Activated CD4-positive, alpha-beta memory T cell treated with anti-CD3 and anti-CD28 coated beads, Interleukin-2, amount 10 ng/mL, durations not matched to agents 7 days and 5 days (primary cell): Measurements from ENCODE around the gene PPP1CA. TPM values are rescaled to one million over a fixed set of nuclear protein-coding genes. Genes with fewer than 3 reads are reported as not detected.
A peak's percentile ranks its signal among the peaks of the same experiment; 100 is the strongest.

Experiments used
- CTCF ChIA-PET: fragments of 350-600 bp; sonication (Branson Sonifier 250); formaldehyde crosslinking; loops from one replicate; lab custom pipeline; 2021; ENCODE audit warnings: antibody characterized with exemption, inconsistent platforms; lab: Charles Lee
- POLR2A ChIA-PET: fragments of 350-600 bp; sonication (Branson Sonifier 250); formaldehyde crosslinking; loops from one replicate; lab custom pipeline; 2021; ENCODE audit warnings: antibody characterized with exemption; lab: Charles Lee
- DNase-seq: peaks from one replicate; pipeline ENCODE4 v3.0.0-alpha.2; 2020
- H3K27ac Mint-ChIP-seq: one replicate; pipeline ENCODE4 v1.8.0; 2021; ENCODE audit warnings: mild to moderate bottlenecking, mixed read lengths
- H3K27me3 Mint-ChIP-seq: one replicate; pipeline ENCODE4 v1.8.0; 2021; ENCODE audit warnings: mixed read lengths
- H3K36me3 Mint-ChIP-seq: one replicate; pipeline ENCODE4 v1.8.0; 2021; ENCODE audit warnings: low read depth, mixed read lengths
- H3K4me1 Mint-ChIP-seq: one replicate; pipeline ENCODE4 v1.8.0; 2021; ENCODE audit warnings: mixed read lengths
- H3K4me3 Mint-ChIP-seq: one replicate; pipeline ENCODE4 v1.8.0; 2021; ENCODE audit warnings: mild to moderate bottlenecking, mixed read lengths
- H3K9me3 Mint-ChIP-seq: one replicate; pipeline ENCODE4 v1.8.0; 2021; ENCODE audit warnings: mixed read lengths
- total RNA-seq, 2 experiments: library from RNA; stranded (reverse); gene quantifications; one replicate each; pipeline ENCODE4 v1.2.3, GENCODE V29; 2021

The PPP1CA gene
- total RNA-seq, 2 experiments from 2014 or later, result 308 to 315 TPM

DNA sequence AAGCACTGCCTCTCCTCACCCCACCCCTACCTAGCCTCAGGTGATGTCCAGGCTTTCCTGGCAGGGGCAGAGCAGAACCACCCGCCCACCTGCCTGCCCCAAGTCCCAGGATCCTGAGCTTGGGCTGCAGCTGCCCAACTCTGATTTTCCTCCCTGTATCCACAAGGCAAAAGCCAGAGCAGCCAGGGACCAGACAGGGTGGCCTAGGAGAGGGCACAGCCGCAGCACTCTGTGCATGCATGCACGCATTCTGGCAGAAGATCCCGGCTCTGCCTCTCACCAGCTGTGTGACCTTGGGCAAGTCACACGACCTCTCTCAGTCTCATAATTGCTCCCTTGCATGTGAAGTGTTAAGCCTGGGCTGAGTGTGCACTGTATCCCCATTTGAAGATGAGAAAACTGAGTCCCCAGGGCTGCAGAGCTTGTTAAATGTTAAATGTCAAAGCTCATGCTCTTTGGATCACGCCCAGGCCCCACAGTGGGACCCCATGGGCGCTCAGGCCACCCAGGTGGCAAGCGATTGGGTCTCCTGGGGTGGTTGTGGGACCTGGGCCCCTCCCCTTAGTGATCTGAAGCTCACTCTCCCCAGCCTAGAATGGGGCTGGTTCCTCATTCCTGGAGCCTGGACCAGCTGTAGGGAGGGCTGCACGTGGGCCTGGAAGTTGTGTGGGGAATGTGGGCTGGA, 11.0 kb upstream of the PPP1CA start:
- Mint-ChIP-seq H3K4me3 (no peak overlapping the region), H3K27ac (no peak overlapping the region), H3K36me3 (peaks cover 33% of the 10 kb centered on the region), H3K9me3 (no peaks in the 10 kb centered on the region), H3K4me1 (peaks cover 69% of the 10 kb centered on the region), H3K27me3 (peaks cover 17% of the 10 kb centered on the region)
- no peak for DNase-seq
- POLR2A ChIA-PET, result interaction anchor here (1.0 to 11.7 kb wide), 12 partner anchors 8 to 125 kb away, joined by 3 to 155 read pairs (median 4); partner anchors contain the start of genes PPP1CA, PTPRCAP, RAD9A and RPS6KB2
- CTCF ChIA-PET, result interaction anchor here (0.6 to 2.7 kb wide), 4 partner anchors 10 to 76 kb away, joined by 3 to 21 read pairs (median 4); partner anchors contain the start of genes PPP1CA and TBC1D10C

- CTCF ChIA-PET, result interaction anchor here (1.6 to 2.7 kb wide), 2 partner anchors 9 to 77 kb away, joined by 5 to 21 read pairs; partner anchors contain the start of genes PPP1CA and TBC1D10C
- DNase-seq, result no peak
- POLR2A ChIA-PET, result interaction anchor here (1.2 to 11.7 kb wide), 7 partner anchors 9 to 26 kb away, joined by 4 to 155 read pairs (median 16); partner anchors contain the start of genes PPP1CA, PTPRCAP, RAD9A and RPS6KB2
- Mint-ChIP-seq H3K4me3 (no peak overlapping the region), H3K9me3 (no peaks in the 10 kb centered on the region), H3K4me1 (peaks cover 73% of the 10 kb centered on the region), H3K27me3 (peaks cover 14% of the 10 kb centered on the region), H3K36me3 (peaks cover 41% of the 10 kb centered on the region), H3K27ac (no peak overlapping the region)
Measured at GRCh38 chr11:67411785-67412152, 10.1 kb upstream of the PPP1CA start.

DNA sequence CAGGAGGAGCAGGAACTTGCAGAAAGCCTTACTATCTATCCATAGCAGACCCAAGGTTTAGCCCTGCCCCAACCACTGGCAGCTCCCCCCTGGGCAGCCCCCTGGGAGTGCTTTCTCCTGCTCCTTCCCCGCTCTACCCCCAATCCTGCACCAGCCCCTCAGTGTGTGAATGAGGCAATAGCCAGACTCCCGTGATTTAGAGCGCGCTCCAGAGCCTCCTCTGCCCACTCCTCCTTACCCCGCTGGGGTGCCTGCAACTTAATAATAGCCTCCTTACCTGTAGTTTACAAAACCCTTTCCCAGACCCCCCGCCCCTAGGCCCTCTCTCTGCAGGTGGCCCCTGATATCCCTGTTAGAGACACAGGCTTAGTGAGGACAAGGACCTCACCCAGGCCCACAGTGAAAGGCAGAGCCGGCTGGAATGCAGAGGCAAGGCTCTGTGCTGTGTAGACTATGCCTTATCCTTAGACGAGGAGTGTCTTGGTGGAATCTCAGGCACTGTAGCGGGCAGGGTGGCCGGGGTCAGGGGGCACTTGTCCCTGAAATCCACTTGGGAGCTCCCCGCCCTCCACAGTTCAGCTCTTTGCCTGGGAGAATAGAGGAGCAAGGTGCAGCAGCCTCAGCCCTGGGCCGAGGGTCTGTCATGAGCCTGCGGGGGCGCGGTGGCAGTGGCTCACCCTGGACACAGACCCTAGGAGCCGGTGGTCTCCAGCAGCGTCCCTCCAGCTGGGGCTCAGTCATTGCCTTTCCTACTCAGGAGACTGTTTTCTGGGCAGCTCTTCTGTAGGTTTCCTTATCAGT, 9.5 kb upstream of the PPP1CA start:
- DNase-seq, result no peak
- ChIA-PET POLR2A (interaction anchor here (1.2 to 11.7 kb wide), 6 partner anchors 8 to 27 kb away, joined by 4 to 155 read pairs (median 22); partner anchors contain the start of genes PPP1CA, PTPRCAP, RAD9A and RPS6KB2), CTCF (interaction anchor here (1.6 kb wide), 1 partner anchor 77 kb away, joined by 5 read pairs; no protein-coding TSS in a partner anchor)
- H3K36me3 Mint-ChIP-seq, result peaks cover 47% of the 10 kb centered on the region
- H3K4me1 Mint-ChIP-seq, result peaks cover 73% of the 10 kb centered on the region
- peak overlapping the region; percentile 32 for H3K4me3 Mint-ChIP-seq
- peak overlapping the region; percentile 44 for H3K27ac Mint-ChIP-seq
- no peaks in the 10 kb centered on the region for H3K9me3 Mint-ChIP-seq
- H3K27me3 Mint-ChIP-seq, result peaks cover 9% of the 10 kb centered on the region

DNA sequence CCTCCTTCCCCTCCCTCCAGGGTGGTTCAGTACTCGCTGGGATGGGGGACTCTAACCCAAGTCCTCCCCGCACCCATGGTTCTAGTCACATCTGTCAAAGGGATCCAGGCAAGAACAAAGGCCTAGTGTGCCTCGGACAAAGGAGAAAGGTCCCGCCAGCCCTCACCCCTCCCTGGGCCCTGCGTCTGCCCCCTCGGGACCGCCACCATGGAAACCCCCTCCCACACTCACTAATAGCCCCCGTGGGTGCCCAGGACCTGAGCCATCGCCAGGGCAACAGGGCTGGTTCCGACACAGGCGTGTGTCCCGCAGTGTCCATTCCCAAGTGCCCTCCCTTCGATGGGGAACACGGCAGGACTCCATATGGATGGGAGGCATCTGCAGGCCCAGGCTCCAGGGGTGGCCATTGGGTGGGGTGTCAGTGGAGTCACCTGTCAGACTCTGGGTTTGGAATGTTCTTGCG, 8.7 kb upstream of the PPP1CA start:
- POLR2A ChIA-PET, result interaction anchor here (3.0 to 11.7 kb wide), 4 partner anchors 8 to 27 kb away, joined by 16 to 155 read pairs (median 33); partner anchors contain the start of genes PPP1CA, PTPRCAP, RPS6KB2 and TBC1D10C
- Mint-ChIP-seq H3K4me3 (peak overlapping the region; percentile 84), H3K36me3 (peaks cover 53% of the 10 kb centered on the region), H3K27ac (peak overlapping the region; percentile 92), H3K27me3 (peaks cover 6% of the 10 kb centered on the region), H3K9me3 (no peaks in the 10 kb centered on the region), H3K4me1 (peaks cover 76% of the 10 kb centered on the region)
- CTCF ChIA-PET, result no interaction called here
- DNase-seq, result no peak

GRCh38 chr11:67409781-67410368, 8.2 kb upstream of the PPP1CA start:
- Mint-ChIP-seq H3K4me3 (peak overlapping the region; percentile 84), H3K27ac (peak overlapping the region; percentile 92), H3K27me3 (peaks cover 4% of the 10 kb centered on the region), H3K4me1 (peaks cover 77% of the 10 kb centered on the region), H3K9me3 (no peaks in the 10 kb centered on the region), H3K36me3 (peaks cover 58% of the 10 kb centered on the region)
- no peak for DNase-seq
- POLR2A ChIA-PET, result interaction anchor here (1.2 to 3.5 kb wide), 7 partner anchors 9 to 82 kb away, joined by 4 to 91 read pairs (median 17); partner anchors contain the start of genes AIP, PTPRCAP and RAD9A
- CTCF ChIA-PET, result interaction anchor here (0.6 to 1.9 kb wide), 2 partner anchors 10 to 58 kb away, joined by 3 to 7 read pairs; no protein-coding TSS in a partner anchor

DNA sequence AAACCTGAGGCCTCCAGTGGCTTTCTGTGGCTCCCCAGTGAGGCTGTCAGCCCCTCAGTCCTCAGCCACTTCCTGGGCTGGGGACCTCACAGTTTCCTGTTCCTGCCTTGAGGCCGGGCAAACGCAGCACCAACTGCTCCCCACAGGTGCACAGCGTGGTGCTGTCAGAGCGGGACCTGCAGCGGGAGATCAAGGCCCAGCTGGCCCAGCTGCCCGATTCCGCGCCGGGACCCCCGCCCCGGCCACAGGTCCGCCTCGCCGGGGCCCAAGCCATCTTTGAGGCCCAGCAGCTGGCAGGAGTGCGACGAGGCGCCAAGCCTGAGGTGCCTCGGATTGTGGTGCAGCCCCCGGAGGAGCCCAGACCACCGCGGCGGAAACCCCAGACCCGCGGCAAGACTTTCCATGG, 7.6 kb upstream of the PPP1CA start:
- Mint-ChIP-seq H3K36me3 (peaks cover 64% of the 10 kb centered on the region), H3K4me1 (peaks cover 77% of the 10 kb centered on the region), H3K9me3 (no peaks in the 10 kb centered on the region), H3K27me3 (peaks cover 4% of the 10 kb centered on the region), H3K27ac (peak overlapping the region; percentile 99), H3K4me3 (peak overlapping the region; percentile 85)
- DNase-seq, result peak; percentile 90
- ChIA-PET POLR2A (interaction anchor here (0.6 to 3.5 kb wide), 20 partner anchors 9 to 156 kb away, joined by 3 to 91 read pairs (median 8); partner anchors contain the start of genes AIP, ANKRD13D, PITPNM1 and POLD4), CTCF (interaction anchor here (0.6 to 3.2 kb wide), 5 partner anchors 10 to 59 kb away, joined by 3 to 19 read pairs (median 7); partner anchors contain the start of genes PTPRCAP and RPS6KB2)

DNA sequence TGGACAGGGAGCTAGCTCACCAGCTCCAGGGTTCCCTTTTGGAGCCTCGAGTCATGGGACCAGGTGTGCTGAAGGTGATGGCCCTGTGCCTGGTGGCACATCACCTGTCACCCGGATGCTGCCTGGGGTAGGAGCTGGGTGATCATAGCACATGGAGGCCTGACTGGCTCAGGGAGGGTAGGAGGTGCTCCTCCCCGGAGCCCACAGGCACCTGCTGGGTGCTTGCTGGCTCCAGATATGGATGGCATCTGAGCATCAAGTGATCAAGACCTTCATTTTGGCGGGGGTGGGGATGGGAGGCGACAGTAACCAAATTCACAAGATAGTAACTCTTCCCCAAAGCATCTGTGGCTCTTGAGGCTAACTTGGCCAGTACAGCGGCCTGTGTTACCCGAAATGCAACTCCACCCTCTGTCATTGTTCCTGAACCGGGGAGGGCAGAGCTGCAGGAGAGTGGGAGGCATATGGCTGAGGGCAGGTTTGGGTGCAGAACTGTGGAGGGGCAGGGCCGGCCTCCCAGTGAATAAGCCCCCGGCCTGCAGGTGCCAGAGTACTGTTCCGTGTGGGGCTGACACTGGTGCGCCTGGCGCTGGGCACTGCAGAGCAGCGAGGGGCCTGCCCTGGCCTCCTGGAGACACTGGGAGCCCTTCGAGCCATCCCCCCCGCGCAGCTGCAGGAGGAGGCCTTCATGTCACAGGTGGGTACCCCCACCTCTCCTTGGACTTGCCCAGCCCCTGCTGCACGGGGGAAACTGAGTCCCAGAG, 7.0 kb upstream of the PPP1CA start:
- peaks cover 67% of the 10 kb centered on the region for H3K36me3 Mint-ChIP-seq
- POLR2A ChIA-PET, result interaction anchor here (0.6 to 3.5 kb wide), 23 partner anchors 8 to 155 kb away, joined by 3 to 91 read pairs (median 6); partner anchors contain the start of genes AIP, ANKRD13D, CLCF1 and CORO1B
- H3K27me3 Mint-ChIP-seq, result peaks cover 4% of the 10 kb centered on the region
- CTCF ChIA-PET, result interaction anchor here (1.4 to 3.2 kb wide), 5 partner anchors 17 to 59 kb away, joined by 4 to 19 read pairs (median 7); partner anchors contain the start of genes PTPRCAP and RPS6KB2
- peaks cover 78% of the 10 kb centered on the region for H3K4me1 Mint-ChIP-seq
- H3K4me3 Mint-ChIP-seq, result peak overlapping the region; percentile 85
- H3K9me3 Mint-ChIP-seq, result no peaks in the 10 kb centered on the region
- DNase-seq, result peak; percentile 54
- peak overlapping the region; percentile 99 for H3K27ac Mint-ChIP-seq

DNA sequence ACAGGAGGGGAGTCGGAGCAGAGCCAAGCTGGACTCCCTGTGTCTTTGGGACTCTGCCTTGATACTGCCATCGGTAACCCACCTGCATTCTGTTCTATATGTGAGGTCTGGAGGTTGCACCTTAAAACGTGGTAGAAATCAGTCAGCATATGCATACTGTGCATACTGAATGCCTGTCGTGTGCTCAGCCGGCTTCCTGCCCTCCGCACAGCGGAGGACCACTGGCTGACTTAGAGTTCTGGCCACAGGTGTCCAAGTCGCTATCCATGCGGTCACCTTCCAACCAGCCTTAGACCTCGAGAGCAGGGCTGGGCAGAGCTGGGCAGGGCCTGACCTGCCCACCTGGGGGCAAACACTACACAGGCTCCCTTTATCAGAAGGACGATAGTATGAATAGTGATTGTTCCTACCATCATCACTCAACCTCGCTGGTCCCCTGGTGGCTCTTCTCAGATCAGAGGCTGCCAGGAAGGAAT, 6.1 kb upstream of the PPP1CA start:
- Mint-ChIP-seq H3K27ac (peak overlapping the region; percentile 99), H3K9me3 (no peaks in the 10 kb centered on the region), H3K4me3 (peak overlapping the region; percentile 85), H3K4me1 (peaks cover 81% of the 10 kb centered on the region), H3K27me3 (no peaks in the 10 kb centered on the region), H3K36me3 (peaks cover 69% of the 10 kb centered on the region)
- no peak for DNase-seq
- ChIA-PET POLR2A (interaction anchor here (0.9 to 3.5 kb wide), 18 partner anchors 10 to 78 kb away, joined by 3 to 91 read pairs (median 8); partner anchors contain the start of genes AIP, CLCF1, CORO1B and POLD4), CTCF (interaction anchor here (0.8 to 3.2 kb wide), 5 partner anchors 18 to 60 kb away, joined by 3 to 19 read pairs (median 7); partner anchors contain the start of genes PTPRCAP and RPS6KB2)

DNA sequence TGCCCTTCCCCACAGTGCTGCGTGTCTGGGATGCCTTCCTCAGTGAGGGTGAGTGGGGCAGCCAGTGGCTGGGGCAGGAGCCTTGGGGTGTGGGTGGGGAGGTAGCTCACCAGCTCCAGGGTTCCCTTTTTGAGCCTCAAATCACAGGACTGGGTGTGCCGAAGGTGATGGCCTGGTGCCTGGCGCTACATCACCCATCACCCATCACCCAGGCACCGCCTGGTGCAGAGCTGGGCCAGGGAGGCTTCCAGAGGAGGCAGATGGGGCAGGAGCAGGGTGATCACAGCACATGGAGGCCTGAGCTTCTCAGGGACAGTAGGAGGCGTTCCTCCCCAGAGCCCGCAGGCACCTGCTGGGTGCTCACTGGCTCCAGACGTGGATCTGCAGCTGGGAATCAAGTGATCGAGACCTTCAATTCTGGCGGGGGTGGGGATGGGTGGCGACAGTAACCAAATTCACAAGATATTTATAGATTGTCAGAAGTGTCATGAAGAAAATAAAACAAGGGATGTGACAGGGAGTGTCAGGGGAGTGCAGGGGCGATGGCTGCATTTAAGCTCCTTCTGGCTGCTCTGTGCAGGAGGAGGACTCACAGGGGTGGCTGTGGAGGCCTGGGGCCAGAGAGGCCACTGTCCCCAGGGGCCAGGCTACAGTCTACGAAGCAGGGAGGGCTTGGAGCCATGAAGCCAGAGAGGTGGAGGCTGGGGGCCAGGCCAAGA, 5.5 kb upstream of the PPP1CA start:
- Mint-ChIP-seq H3K36me3 (peaks cover 69% of the 10 kb centered on the region), H3K9me3 (no peaks in the 10 kb centered on the region), H3K4me1 (peaks cover 81% of the 10 kb centered on the region), H3K27ac (peak overlapping the region; percentile 99), H3K27me3 (no peaks in the 10 kb centered on the region), H3K4me3 (peak overlapping the region; percentile 85)
- ChIA-PET POLR2A (interaction anchor here (1.0 to 3.5 kb wide), 11 partner anchors 9 to 79 kb away, joined by 4 to 91 read pairs (median 9); partner anchors contain the start of genes AIP, POLD4, PTPRCAP and RAD9A), CTCF (interaction anchor here (0.7 to 3.2 kb wide), 4 partner anchors 19 to 31 kb away, joined by 3 to 19 read pairs (median 4); partner anchors contain the start of gene PTPRCAP)
- no peak for DNase-seq

DNA sequence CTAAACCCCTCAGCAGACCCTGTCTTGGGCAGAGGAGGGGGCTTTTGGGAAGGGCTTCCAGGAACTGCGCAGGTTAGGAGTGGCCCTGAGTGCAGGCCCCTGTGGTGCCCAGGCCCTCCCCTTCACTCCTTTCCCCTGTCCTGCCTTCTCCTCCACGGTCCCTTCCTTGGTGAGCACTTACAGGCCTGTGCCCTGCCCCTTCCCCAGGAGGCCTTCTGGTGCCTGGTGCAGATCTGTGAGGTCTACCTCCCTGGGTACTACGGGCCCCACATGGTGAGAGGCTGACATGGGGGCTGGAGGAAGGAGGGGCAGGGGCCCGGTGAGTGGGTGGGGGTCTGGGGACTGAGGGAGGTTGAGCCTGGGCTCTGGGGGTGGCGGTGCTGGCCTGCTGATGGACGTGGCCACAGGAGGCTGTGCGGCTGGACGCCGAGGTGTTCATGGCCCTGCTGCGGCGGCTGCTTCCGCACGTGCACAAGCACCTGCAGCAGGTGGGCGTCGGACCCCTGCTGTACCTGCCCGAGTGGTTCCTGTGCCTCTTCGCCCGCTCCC, 4.8 kb upstream of the PPP1CA start:
- Mint-ChIP-seq H3K9me3 (no peaks in the 10 kb centered on the region), H3K4me3 (peak overlapping the region; percentile 85), H3K36me3 (peaks cover 69% of the 10 kb centered on the region), H3K27ac (peak overlapping the region; percentile 99), H3K27me3 (no peaks in the 10 kb centered on the region), H3K4me1 (peaks cover 78% of the 10 kb centered on the region)
- ChIA-PET POLR2A (interaction anchor here (1.0 to 3.5 kb wide), 9 partner anchors 12 to 77 kb away, joined by 4 to 91 read pairs (median 15); partner anchors contain the start of genes AIP, POLD4, PTPRCAP and RAD9A), CTCF (interaction anchor here (0.7 to 3.2 kb wide), 2 partner anchors 26 to 32 kb away, joined by 3 to 19 read pairs; partner anchors contain the start of gene PTPRCAP)
- no peak for DNase-seq
